ENCODE results near the gene BAG2. TPM values are rescaled to one million over a fixed set of nuclear protein-coding genes. Genes with fewer than 3 reads are reported as not detected.

The BAG2 gene
- polyA plus RNA-seq, 1 donor, result 6.3 TPM

DNA sequence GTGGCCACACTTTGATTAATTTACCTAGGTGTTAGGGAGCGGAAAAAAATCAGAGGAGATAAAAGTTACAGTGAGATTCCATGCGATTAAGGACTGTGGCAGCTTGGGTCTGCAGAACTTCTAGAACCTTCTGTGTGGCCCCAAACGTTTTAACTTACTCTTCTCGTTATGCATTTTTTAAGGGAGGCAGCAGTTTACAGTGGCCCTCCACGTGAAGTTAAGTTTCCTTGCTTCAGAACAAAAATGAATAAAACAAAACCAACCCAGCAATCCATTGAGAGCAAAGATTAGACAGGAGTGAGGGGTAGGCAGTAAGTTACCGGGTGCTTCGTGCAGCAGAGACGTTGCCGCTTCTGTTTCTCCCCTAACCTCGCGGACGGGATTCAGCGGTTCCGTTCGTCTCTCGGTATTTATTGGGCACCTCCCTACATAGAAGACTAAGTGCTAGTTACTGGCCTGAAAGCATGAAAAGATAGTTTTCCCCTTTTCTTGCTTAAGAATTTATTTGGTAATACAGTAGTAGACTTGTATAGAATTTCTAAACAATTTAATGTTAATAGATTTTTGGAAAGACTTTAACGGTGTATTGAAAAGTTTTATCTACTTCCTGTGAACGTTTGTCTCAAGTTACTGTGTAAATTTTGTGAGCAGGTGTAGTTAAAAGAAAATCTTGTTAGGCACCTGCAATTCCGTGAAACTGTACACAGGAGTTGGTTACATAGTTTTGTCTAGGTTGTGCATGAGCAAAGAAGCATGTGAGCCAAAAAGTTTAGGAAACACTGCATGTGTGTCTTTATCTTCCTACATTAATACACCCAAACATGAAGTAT lies 1.1 kb downstream of the BAG2 start:
- DNase-seq, result peak; percentile 26

DNA sequence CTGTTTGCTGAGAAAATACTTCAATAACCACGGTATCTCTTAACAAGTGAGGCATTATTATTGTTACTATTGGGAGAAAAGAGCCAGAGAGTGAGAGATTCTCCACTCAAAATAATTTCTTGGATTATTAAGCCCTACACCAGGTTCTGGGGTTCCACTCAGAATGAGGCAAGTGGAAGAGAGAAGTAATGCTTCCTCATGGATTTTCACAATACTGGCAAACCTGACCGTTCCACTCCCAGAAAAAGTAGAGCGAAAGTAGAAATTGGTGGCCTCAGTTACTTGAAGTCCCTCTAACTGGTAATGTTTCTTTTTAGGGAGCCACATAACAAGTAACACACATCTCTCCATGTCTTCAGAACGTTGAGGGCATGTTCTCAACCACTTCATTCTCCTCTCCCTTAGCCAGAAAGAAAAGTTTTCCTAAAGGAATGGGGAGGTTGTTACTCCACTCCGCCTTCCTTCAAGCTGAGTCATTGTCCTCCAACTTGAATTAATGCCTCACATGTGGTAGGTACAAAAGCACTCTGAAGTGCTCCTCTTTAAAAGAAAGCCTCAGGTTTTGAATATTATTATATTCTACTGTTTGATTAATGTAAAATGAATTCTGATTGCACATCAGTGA lies 1.9 kb downstream of the BAG2 start:
- DNase-seq, result no peak

DNA sequence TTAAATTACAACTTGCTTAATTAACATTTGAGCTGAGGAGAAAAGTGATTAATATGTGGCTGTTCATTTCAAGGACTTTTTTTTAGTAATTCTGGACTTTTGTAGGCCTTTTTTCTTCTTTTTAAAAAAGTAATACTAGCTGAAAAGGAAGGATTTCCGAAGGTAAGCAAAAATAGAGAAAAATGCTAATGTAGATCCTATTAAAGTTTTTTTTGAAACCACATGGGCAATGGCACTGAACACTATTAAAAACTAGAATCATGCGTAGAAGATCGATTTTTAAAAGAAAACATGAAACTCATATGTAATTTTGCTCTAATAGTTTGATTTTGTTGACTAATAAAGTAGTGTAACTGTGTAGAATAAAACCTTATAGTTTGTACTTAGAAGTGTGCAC lies 2.4 kb downstream of the BAG2 start:
- DNase-seq, result no peak

DNA sequence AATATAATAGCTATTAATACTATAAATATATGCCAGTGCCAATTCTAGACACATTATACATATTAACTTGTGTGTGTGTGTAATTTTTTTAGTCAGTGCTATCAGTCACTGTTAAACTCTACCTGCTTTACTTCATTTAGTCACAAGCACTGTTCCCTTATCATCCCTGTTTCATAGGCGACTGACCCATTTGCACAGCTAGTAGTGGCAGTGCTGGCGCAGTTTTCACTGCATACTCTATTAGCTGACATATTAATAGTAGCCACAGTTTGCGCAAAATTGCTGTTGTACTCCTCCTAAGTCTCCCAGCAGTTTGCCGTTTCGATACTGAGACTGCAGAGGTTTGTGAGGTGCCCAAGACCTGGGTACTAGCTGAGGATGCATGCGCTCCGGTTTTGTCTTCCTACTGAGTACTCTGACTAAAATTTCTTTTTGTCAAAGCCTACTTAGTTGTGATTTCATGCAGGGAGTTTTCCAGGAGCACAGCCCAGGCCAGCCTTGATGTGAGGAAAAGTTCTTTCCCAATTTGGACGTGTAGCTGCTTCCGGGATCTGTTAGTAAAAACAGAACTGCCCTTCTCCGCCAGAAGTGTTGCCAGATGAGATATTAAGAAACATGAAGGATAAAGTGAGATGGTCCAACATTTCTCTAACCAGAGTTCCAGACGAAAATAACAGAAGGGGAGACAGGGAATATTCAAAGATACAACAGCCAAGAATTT lies 5.6 kb downstream of the BAG2 start:
- no peak for DNase-seq

DNA sequence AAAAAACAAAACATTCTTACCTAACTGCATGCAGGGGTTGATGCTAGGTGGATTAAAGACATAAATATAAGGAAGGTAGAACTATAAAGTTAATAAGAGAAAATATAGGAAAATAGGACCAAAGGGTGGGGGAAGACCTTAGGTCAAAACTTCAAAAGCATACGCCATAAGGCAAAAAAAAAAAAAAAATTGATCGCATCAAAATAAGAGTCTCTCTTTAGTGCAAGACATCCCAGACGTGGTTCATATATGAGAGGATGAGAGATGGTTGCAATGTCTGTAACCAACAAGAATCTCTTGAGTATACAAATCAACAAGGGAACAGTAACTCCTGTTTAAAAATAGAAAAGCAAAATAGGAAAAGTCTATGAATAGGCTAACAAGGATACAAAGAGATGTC lies 8.5 kb downstream of the BAG2 start:
- no peak for DNase-seq

DNA sequence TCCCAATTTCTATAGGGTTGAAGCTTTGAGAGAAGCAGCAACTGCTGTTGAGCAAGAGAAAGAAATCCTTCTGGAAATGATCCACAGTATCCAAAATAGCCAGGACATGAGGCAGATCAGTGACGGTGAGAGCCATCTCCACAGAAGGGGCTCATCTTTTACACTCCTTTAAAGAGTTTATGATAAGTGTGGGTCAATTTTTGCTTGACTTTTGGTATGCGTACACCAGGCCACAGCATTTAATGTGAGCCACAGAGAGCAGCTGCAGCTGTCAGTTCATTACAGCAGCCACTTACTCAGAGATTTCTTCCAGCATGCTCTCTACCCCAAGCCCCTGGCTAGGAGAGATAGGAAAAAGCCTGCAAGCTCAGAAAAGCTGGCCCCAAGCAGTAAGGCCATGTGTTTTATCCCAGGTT lies 9.9 kb downstream of the BAG2 start:
- no peak for DNase-seq

DNA sequence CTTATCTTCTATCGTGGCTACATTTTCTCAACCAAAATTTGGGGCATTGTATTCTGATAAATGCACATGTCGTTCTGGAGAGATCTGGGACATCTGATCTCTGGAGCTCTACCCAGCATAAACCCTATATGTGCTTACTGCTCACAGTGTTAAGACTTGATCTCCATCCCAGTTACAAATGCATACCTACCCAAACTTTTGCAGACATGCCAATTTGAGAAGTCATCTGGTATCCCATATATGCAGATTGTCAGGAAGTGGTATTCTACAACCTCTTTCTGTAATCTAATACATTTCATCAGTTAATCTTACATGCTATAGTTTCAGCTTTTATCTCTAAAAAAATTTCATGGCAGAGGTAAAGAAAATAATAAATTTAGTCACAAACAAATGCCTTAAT lies 11.2 kb downstream of the BAG2 start:
- DNase-seq, result no peak

DNA sequence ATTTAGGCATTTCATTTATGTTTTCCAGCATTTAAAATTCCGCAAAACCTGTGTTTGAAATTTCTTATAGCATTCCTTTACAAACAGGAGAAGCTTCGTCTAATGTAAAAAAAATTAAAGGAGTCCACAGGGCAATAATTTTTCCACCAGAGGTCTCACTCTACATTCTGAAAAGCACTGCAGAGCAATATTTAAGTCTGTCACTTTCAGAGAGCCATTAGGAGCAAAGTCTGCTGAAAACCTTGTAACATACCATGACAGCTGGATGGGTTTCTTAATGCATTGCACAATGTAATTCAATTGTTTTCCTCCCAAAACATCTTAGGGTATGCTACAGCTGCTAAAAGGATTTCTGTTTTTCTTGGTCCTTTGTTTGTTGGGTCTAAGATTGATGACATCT lies 18.0 kb downstream of the BAG2 start:
- DNase-seq, result no peak

DNA sequence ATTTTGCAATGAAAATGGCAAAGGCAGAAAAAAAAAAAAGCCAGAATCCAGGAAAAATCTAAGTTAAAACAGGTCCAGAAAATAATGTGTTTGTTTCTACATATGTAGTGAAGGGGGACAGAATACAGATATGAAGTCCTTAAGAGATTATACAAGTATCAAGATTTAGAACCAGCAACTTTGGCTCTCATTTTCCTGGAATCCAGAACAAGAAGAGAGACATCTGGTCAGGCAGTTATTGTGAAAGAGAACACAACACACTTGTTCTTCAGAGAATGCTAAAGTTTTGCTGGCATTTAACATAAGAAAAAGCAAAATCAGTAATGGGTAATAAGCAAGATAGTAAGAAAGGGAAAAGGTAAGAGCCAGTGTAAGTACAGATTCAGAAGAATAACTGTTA lies 21.1 kb downstream of the BAG2 start:
- DNase-seq, result no peak

DNA sequence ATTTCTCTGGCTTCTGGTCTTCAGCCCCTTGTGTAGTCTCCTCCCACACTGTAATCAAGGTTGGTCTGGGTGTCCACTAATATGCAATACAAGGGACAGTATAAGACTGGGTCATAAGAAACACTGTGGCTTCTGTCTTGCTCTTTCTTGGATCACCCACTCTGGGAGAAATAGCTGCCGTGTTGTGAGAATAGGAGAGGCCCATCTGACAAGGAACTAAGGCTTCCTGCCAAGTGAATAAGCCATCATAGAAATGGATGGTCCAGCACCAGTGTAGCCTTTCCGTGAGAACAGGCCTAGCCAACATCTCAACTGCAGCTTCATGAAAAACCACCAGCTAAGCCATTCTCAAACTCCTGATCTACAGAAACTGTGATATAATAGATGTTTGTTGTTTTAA lies 23.3 kb downstream of the BAG2 start:
- no peak for DNase-seq

DNA sequence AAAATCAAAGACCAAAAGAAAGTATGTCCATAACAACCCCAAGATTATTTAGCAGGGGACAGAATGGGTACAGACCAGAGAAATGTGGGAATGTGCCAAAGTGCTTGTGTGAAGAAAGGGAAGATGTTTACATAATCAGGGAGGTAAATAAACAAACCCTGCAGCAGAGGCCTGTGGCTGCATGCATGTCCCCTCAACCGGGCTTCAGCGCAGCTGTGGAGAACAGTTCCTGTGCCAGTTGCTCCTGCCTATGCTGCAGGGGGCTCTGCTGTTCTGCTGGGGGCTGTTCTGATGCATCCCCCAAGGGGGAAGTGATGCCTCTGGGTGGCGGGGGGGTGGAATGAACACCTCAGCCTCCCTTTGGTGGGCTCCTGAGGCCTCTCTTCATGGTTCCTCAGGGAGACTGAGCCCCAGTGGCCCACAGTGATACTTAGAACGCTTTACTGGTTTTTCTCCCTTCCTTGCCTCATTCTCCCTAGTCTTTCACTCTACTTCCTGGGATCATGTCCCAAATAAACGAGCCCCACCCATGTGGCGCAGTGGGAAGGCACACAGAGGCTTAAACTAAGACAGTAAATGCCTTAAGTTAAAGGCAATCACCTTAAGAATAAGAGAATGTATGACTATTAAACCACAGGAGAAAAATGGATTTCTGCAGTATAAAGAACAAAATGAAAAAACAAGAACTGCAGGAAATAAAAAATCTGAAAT lies 27.0 kb downstream of the BAG2 start:
- DNase-seq, result no peak

DNA sequence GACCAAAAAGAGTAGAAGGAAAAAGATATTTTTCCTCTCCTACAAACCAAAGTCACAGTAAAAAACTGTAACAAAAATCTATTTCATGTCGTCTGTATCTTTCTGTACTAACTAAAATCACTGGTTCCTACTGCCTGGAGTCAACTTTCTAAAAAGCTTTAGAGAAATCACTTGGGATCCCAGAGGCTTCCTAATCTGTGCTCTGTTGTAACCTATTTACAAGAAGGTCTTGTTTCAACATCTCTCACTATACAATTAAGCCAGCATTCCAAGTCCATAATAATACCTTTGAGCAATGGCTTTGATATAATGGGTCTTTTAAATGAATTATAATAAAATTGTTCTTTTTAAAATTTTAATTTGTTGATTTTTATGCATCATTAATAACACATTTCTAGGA lies 29.6 kb downstream of the BAG2 start:
- DNase-seq, result no peak

DNA sequence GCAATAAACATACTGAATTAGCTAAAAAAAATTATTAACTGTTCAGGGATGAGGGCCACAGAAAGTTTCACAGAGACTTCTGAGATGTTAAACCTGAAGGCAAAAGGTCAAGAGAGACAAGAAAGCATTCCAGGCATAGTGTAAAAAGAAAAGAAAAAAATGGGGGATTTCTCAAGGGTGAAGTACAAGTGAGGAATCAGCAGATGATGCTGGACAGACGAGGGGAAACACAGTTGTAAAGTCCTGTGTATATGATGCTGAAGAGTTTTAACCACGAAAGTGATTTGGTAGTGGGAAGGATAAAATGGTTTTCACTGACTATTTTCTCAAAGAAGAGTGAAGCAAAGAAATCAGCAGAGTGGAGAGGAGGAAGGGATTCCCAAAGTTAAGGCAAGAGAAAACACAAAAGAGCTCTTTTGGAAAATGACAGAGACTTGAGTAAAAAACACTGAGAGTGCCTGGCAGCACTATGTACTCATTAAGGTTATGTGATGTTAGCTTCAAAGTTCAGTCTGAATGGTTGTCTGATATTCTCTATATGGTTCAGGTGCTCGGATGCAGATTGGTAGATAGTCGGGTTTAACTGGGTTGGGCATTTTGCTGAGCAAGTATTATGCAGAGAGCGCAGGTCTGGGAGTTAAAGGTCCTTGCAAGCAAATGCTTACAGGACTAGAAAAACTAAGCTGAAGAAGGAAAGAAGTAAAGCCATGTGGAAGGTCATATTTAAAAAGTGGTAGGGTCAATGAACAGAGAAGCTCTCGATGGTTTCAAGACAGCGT lies 33.6 kb downstream of the BAG2 start:
- no peak for DNase-seq

DNA sequence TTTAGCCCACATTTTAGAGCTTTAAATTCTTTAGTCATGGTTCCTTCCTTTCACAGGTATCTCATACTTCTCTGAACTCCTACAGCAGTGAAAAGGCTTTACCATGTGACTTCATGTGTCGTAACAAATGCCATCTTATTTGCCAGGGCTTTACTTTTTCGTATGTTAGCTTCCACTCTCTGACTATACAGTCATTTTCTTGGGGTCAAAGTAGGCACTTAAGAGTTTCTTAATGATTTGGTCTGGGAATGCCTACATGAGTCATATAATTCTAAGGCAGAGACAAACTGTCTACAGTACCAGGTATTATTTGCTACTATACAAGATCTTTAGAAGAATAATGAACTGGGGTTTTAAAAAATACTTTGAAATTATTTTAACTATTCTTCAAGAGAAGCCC lies 35.0 kb downstream of the BAG2 start:
- DNase-seq, result no peak

DNA sequence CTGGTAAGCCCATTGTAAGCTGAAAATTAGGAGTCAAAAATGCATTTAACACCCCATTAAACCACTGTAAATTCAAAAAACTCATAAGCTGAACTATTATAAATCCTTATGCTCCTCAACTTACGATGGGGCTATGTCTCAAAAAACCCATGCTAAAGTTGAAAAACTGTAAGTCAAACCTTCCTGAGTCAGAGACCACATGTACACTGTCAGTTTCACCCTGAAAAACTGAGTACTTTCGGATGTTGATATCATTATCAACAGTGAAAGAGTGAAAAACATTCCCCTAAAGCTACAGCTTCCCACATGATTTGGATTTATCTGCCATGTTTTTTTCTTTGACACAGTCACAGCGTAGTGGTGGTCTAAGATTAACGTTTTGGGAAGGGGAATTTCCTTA lies 35.7 kb downstream of the BAG2 start:
- no peak for DNase-seq

DNA sequence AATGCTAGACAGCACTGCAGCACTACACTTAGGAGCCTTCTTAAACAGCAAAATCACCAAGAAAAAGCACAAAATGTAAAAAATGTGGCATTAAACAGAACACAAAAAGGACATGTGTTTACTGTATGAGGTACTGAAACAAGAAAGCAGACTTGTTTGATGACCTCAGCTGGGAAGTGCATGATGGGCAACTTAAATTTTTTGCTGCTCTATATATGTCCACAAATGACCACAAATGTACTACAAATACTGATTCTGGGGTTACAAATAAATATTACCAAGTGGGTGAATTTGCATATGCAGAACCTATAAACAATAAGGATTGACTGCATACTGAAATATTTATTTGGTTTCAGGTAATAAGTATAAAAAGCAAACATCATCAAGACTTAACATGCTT lies 36.9 kb downstream of the BAG2 start:
- DNase-seq, result no peak

DNA sequence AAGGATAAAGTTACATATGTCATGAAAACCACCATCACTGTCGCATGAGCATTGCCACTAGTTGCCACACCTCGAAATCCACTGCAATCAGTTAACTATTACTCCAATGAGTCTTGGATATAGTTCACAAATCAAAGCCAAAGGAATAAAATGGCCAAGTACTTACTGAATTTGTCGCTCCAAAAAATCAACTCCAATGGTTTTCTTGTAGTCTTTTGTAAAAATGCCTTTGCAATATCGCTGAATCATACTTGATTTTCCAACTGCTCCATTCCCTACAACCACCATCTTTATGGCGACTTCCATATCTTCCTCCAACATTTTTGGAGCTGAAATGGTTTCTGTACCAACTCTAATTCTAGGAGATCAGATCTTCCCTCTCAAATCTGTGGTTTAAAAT lies 37.9 kb downstream of the BAG2 start:
- DNase-seq, result no peak

DNA sequence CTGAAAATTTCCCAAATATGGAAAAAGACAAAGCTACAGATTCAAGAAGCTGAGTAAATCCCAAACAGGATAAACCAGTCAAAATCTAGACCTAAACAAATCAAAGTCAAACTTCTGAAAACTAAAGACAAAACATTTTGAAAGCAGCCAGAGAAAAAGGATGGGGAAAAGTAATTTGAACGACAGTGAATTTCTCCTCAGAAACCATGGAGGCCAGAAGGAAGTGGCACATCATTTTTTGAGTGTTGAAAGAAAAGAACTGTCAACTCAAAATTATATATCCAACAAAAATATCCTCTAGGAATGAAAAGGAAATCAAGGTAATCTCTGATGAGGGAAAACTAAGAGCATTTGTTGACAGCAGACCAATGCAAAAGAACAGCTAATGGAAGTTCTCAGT lies 43.1 kb downstream of the BAG2 start:
- DNase-seq, result no peak

DNA sequence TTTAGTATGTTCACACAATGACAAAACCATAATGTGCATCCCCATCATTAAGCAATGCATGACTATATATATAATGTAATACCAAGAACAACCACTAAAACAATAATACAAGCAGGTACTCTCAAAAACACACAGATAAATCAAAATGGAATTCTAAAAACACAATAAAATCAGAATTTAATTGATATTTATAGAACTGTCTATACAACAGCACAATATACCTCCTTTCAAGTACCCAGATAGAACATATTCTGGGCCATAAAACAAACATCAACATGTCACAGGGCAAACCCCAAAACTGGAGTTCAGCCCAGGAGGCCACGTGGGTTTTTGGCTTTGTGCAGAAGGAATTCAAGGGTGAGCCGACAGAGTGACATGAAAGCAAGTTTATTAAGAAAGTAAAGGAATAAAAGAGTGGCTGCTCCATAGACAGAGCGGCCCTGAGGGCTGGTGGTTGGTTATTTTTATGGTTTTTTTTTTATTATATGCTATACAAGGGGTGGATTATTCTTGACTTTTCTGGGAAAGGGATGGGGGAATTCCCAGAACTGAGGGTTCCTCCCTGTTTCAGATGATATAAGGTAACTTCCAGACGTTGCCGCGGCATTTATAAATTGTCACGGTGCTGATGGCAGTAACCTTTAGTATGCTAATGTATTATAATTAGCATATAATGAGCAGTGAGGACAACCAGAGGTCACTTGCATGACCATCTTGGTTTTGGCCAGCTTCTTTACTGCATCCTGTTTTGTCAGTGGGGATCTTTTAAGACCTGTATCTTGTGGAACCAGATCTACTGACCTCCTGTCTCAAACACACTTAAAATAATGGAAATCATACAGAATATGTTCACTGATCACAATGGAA lies 44.3 kb downstream of the BAG2 start:
- no peak for DNase-seq

DNA sequence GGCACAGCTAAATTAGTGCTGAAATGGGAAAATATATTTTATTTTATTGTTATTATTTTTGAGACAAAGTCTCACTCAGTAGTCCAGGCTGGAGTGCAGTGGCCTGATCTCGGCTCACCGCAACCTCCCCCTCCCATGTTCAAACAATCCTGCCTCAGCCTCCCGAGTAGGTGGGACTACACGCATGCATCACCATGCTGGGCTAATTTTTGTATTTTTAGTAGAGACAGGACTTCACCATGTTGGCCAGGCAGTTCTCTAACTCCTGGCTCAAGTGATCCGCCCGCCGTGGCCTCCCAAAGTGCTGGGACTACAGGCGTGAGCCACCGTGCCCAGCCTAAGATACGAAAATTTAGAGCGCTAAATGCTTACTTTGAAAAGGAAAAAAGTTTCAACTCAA lies 45.1 kb downstream of the BAG2 start:
- DNase-seq, result no peak

Measured in left kidney (tissue), 2 donors.